Lower lobe of right lung (tissue), 2 donors: Measurements from ENCODE around the gene PRRC2B. TPM values are rescaled to one million over a fixed set of nuclear protein-coding genes. Genes with fewer than 3 reads are reported as not detected.
A peak's percentile ranks its signal among the peaks of the same experiment; 100 is the strongest.

ENCODE experiments used
- ATAC-seq, 2 donors: fragments of 200-7000 bp; cut with Tn5 transposase; one replicate each; pipeline ENCODE4 v1.9.1; 2020 to 2022; ENCODE audit warnings: mild to moderate bottlenecking in 2 of 2, moderate library complexity in 2 of 2
- DNase-seq: peaks from one replicate; pipeline ENCODE4 v3.0.0-alpha.2; 2020
- H3K27ac ChIP-seq: fragments of 200-600 bp; one replicate; pipeline ENCODE4 v1.8.0; 2022
- H3K27me3 ChIP-seq: fragments of 200-600 bp; one replicate; pipeline ENCODE4 v1.8.0; 2022; ENCODE audit warnings: low read depth
- H3K36me3 ChIP-seq: fragments of 200-600 bp; one replicate; pipeline ENCODE4 v1.8.0; 2022; ENCODE audit warnings: mild to moderate bottlenecking
- H3K4me1 ChIP-seq: fragments of 200-600 bp; one replicate; pipeline ENCODE4 v1.8.0; 2022
- H3K4me3 ChIP-seq: fragments of 200-600 bp; one replicate; pipeline ENCODE4 v1.8.0; 2022; ENCODE audit warnings: mild to moderate bottlenecking
- H3K9me3 ChIP-seq: fragments of 200-600 bp; one replicate; pipeline ENCODE4 v1.8.0; 2022
- intact Hi-C: fragments of 100-400 bp; cut with DNase I; formaldehyde crosslinking; loops from one replicate; pipeline ENCODE4 v1.11.0; 2022
- total RNA-seq: library from RNA; stranded (reverse); fragmentation: NEBNext Ultra II Directional; extraction: Animal tissue kit (Norgen Biotek cat#: 25700); gene quantifications from one replicate; pipeline ENCODE4 v1.2.1, GENCODE V29; 2021
- TF ChIP-seq, protein P1 (sequence below): fragments of 200-600 bp; IDR thresholded peaks from one replicate; pipeline ENCODE4 v1.8.0; 2022; ENCODE audit warnings: antibody characterized with exemption, mild to moderate bottlenecking
- donor health status: DM: no; HTN: yes; CAD: no; lungs with severe emphysema.

Gene PRRC2B
- total RNA-seq, 1 donor from 2014 or later: 170 TPM

DNA sequence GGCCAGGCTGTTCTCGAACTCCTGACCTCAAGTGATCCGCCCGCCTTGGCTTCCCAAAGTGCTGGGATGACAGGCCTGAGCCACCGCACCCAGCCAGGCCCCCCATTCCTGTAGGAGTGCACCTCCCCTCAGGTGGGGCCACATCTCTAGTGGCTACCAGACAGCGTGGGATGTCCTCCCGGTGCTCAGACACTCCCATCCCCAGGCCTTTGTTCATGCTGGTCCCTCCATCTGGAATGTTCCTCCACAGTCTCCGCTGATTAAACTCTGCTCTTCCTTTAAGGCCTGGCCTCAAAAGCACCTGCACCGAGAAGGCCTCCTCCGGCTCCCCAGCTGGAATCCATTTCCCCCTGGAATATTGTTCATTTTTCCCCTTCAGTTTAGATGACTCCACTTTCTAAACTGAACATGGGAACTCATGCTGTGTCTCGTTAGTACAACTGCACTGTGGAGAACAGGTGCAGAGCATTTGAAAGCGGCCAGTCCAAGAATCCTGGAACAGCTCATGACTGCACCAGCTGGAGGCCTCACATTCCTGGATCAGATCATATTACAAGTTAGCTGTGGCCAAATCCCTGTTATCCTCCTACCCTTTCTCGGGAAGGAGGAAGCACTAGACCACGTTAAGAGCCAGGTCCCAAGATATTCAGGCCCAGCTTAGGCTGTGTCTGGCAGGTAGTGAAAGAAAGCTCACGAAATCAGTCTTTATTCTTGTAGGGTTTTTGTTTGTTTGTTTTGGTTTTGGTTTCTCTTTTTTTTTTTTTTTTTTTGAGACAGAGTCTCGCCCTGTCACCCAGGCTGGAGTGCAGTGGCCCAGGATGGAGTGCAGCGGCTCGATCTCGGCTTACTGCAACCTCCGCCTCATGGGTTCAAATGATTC, 10.8 kb upstream of the PRRC2B start:
- no peaks in the 10 kb centered on the region for H3K9me3 ChIP-seq
- H3K27me3 ChIP-seq: no peaks in the 10 kb centered on the region
- no peaks in the 10 kb centered on the region for H3K36me3 ChIP-seq
- DNase-seq (no peak), ATAC-seq (peak; percentile 79 to 90)
- TF ChIP-seq, protein P1, sequence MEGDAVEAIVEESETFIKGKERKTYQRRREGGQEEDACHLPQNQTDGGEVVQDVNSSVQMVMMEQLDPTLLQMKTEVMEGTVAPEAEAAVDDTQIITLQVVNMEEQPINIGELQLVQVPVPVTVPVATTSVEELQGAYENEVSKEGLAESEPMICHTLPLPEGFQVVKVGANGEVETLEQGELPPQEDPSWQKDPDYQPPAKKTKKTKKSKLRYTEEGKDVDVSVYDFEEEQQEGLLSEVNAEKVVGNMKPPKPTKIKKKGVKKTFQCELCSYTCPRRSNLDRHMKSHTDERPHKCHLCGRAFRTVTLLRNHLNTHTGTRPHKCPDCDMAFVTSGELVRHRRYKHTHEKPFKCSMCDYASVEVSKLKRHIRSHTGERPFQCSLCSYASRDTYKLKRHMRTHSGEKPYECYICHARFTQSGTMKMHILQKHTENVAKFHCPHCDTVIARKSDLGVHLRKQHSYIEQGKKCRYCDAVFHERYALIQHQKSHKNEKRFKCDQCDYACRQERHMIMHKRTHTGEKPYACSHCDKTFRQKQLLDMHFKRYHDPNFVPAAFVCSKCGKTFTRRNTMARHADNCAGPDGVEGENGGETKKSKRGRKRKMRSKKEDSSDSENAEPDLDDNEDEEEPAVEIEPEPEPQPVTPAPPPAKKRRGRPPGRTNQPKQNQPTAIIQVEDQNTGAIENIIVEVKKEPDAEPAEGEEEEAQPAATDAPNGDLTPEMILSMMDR: no peak
- intact Hi-C loops: no loop called here
- peaks cover 5% of the 10 kb centered on the region for H3K4me1 ChIP-seq
- no peak overlapping the region for H3K4me3 ChIP-seq
- peak overlapping the region; percentile 20 for H3K27ac ChIP-seq

DNA sequence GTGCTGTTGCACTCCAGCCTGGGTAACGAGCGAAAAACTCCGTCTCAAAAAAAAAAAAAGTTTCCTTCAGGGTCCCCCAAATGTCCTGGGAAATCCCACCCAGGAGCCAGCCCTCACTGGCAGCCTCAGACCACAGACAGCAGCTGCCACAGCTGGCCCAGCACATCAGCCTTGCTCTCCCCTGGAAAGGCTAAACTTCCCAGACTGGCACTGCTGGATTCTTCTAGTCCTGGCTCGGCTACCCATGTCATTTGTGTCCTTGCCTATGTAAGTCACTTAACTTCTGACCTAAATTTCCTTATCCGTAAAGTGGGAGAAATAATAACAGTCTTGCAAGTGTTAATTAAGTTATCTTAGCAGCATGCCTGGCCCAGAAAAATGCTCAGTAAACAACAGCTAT, 8.6 kb upstream of the PRRC2B start:
- TF ChIP-seq, protein P1: no peak
- H3K9me3 ChIP-seq: no peaks in the 10 kb centered on the region
- H3K4me1 ChIP-seq: peaks cover 5% of the 10 kb centered on the region
- intact Hi-C loops: no loop called here
- no peak overlapping the region for H3K4me3 ChIP-seq
- no peaks in the 10 kb centered on the region for H3K36me3 ChIP-seq
- H3K27ac ChIP-seq: no peak overlapping the region
- no peaks in the 10 kb centered on the region for H3K27me3 ChIP-seq
- ATAC-seq: no peak
- DNase-seq: no peak

DNA sequence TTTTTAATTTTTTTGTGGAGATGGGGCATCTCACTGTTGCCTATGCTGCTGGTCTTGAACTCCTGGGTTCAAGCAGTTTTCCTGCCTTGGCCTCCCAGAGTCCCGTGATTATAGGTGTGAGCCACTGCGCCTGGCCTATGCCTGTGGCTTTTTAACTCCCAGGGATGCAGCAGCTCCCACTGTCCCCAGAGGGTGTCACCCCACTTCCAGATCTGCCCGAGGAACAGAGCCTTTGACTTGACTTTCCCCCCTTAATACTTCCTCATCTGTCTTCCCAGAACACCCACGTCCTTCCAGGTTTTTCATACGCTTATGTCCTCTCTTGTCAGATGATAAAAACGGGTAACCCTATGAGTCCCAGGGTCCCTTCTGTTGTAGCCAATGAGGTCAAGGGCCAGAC, 7.6 kb upstream of the PRRC2B start:
- H3K9me3 ChIP-seq: no peaks in the 10 kb centered on the region
- no peak overlapping the region for H3K27ac ChIP-seq
- no peaks in the 10 kb centered on the region for H3K36me3 ChIP-seq
- H3K4me1 ChIP-seq: peaks cover 5% of the 10 kb centered on the region
- intact Hi-C loops: no loop called here
- H3K4me3 ChIP-seq: no peak overlapping the region
- TF ChIP-seq, protein P1: peak; percentile 13
- H3K27me3 ChIP-seq: no peaks in the 10 kb centered on the region
- peak in 1 of 2 donors; percentile 25 for ATAC-seq
- no peak for DNase-seq

DNA sequence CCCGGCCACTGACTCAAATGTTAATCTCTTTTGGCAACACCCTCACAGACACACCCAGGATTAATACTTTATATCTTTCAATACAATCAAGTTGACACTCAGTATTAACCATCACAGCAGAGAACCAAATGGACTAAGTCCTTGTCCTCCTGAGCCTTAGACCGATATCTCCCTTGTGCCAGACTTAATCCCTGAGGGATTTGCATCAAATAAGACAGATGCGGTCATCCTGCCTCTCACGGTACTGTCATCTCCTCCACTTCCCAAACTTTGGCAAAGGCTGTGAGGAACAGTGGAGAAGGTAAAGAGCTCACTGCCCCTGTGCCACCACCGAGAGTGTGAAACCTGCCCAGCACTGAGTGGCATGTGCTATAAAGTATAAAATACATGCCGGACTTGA, 6.5 kb upstream of the PRRC2B start:
- no peak for ATAC-seq
- Histone ChIP-seq H3K4me3 (no peak overlapping the region), H3K36me3 (no peaks in the 10 kb centered on the region), H3K9me3 (no peaks in the 10 kb centered on the region), H3K27ac (no peak overlapping the region), H3K4me1 (peaks cover 5% of the 10 kb centered on the region), H3K27me3 (no peaks in the 10 kb centered on the region)
- intact Hi-C loops: no loop called here
- DNase-seq: no peak
- TF ChIP-seq, protein P1: no peak

DNA sequence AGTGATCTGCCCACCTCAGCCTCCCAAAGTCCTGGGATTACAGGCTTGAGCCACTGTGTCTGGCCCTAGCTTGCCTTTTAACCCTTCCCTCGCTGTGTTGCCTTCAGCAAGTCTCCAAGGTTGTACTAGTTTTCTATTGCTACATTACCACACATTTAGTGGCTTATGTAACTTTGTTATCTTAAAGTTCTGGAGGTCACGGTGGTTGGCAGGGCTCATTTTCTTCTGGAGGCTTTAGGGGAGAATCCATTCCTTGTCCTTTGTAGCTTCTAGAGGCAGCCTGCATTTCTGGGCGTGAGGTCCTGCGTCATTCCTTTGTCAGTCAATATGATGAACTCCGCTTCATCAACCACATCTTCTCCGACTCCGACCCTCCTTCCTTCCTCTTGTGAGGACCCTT, 2.9 kb upstream of the PRRC2B start:
- intact Hi-C loops: no loop called here
- Histone ChIP-seq H3K36me3 (no peaks in the 10 kb centered on the region), H3K4me3 (no peak overlapping the region), H3K4me1 (peaks cover 18% of the 10 kb centered on the region), H3K9me3 (no peaks in the 10 kb centered on the region), H3K27ac (no peak overlapping the region), H3K27me3 (no peaks in the 10 kb centered on the region)
- TF ChIP-seq, protein P1: no peak
- no peak for DNase-seq
- no peak for ATAC-seq
